DOHH2 (cell line): Measurements from ENCODE around the gene TSHZ2.

ENCODE experiments used
- EZH2phosphoT487 ChIP-seq: fragments of 200-600 bp; sonication (generic); IDR thresholded peaks from 2 replicates; pipeline ENCODE4 v1.6.1; 2017; ENCODE audit warnings: borderline replicate concordance, mild to moderate bottlenecking, antibody characterized with exemption, low read length, moderate library complexity, mixed read lengths
- TF ChIP-seq, protein P1 (sequence below): fragments of 200-600 bp; sonication (generic); IDR thresholded peaks from one replicate; pipeline ENCODE4 v1.5.1; 2014; ENCODE audit warnings: antibody characterized with exemption, mild to moderate bottlenecking, low read depth, low read length; ENCODE audit not compliant: poor library complexity, severe bottlenecking

DNA sequence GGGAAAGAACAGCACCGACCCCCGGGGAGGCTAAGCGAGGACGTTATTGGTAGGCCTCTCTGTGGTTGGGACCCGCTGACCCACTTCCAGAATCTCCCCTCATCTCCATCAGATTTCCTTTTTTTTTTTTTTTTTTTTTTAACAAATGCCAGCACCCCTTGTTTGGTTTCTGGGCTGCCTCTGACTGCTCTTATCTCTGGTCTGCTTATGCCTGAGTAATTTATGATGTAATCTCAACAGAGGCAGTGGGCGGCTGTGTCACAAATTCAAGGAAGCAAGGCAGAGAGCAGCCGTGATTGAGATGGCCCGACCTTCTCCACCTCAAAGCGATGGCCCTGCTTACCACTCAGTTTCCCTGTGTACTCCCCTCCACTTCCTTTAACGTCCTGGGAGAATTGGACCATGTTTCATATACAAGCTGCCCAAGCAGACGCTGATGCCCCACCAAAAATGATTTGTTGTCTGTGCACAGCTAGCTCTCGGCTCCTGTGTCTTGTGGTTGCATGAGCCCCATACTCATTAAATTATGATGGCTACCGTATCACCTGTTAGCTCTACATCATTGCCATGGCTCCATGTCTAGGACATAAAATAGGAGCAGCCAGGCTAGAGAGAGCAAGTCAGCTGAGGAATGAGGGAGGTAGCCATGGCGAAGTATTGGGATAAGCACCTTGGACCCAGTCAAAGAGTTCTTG lies 523.4 kb downstream of the TSHZ2 start:
- TF ChIP-seq, protein P1, sequence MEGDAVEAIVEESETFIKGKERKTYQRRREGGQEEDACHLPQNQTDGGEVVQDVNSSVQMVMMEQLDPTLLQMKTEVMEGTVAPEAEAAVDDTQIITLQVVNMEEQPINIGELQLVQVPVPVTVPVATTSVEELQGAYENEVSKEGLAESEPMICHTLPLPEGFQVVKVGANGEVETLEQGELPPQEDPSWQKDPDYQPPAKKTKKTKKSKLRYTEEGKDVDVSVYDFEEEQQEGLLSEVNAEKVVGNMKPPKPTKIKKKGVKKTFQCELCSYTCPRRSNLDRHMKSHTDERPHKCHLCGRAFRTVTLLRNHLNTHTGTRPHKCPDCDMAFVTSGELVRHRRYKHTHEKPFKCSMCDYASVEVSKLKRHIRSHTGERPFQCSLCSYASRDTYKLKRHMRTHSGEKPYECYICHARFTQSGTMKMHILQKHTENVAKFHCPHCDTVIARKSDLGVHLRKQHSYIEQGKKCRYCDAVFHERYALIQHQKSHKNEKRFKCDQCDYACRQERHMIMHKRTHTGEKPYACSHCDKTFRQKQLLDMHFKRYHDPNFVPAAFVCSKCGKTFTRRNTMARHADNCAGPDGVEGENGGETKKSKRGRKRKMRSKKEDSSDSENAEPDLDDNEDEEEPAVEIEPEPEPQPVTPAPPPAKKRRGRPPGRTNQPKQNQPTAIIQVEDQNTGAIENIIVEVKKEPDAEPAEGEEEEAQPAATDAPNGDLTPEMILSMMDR, result no peak
- TF ChIP-seq EZH2phosphoT487, result no peak
